ENCODE results near the gene TSPY4.
"Not testable (repeated sequence)": the region's sequence is repeated elsewhere in the genome, so short reads cannot be mapped to it uniquely, and the experiment has no call there.

TSPY4 gene

GRCh38 chrY:9337164-9337563 lies at the start of gene TSPY4:
TSPY4 (plus strand) TSS chrY:9337464; CDS start chrY:9337510, 46 bp downstream.
- not testable (repeated sequence) for DNase-seq (ENCODE audit: low read depth)

GRCh38 chrY:9320996-9321395 lies 16.3 kb upstream of the TSPY4 start:
- DNase-seq (ENCODE audit: low read depth) = no peak

DNA sequence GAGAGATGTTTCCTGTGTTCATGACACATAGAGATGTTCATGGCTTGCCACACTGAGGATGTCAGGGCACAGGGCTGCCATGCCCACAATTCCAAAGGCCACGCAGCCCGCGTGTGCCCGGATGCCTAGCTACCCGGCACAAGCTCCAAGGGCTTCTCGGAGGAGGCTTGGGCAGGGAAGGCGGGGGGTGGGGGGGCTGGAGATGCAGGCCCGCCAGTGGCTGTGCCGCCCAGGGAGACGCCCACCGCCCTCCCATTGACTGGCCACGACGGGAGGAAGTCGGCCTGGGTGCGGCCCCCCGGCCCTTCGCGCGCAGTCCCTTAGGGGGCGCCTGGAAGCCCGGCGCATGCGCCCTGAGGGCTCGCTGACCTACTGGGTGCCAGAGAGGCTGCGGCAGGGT lies 20.2 kb downstream of the TSPY4 start, which contains the start of gene TSPY8:
TSS of gene TSPY8 (plus strand) at position 301 of the 400 bp plus-strand sequence. CDS start at position 347, 46 bp downstream.
- not testable (repeated sequence) for DNase-seq (ENCODE audit: low read depth)

Data from stimulated activated CD8-positive, alpha-beta memory T cell treated with anti-CD3 and anti-CD28 coated beads, Interleukin-12 subunit alpha, Interleukin-12 subunit beta, amount 100 ng/mL, for 4 hours (primary cell).